ENCODE results near the gene PIK3C3. TPM values are rescaled to one million over a fixed set of nuclear protein-coding genes. Genes with fewer than 3 reads are reported as not detected.

PIK3C3 gene
- polyA plus RNA-seq, 1 of the 3 experiments (the other 2 are of a cell fraction) = 26.9 TPM

- Histone ChIP-seq H3F3A (replicated peaks; ENCODE audit: insufficient read depth) (peaks cover 4% of the 10 kb centered on the region), H3K27ac (ENCODE audit: low read depth in 2 of 2, low read length in 1 of 2) (peak overlapping the region in 1 of 2 experiments; percentile 0; a peak in 1 of 4 replicates), H3K4me3 (ENCODE audit: low read depth in 2 of 2, low read length in 1 of 2) (no peak overlapping the region), H3K27me3 (ENCODE audit: insufficient read depth) (no peaks in the 10 kb centered on the region), H4K20me1 (ENCODE audit: insufficient read depth) (0 out of 2 replicates have a peak, but pooled peaks cover 8% of the 10 kb centered on the region), H3K4me1 (ENCODE audit: control insufficient read depth in 1 of 2, insufficient read depth in 2 of 2, low read depth in 1 of 2, low read length in 1 of 2) (no peaks in the 10 kb centered on the region; a peak in 2 of 4 replicates), H3K79me2 (ENCODE audit: insufficient read depth) (peaks cover 54% of the 10 kb centered on the region), H3K36me3 (replicated peaks in 1 of 2; ENCODE audit: control insufficient read depth in 1 of 2, insufficient read depth in 2 of 2, low read length in 1 of 2) (peaks cover 38 to 46% of the 10 kb centered on the region in 2 experiments), H3K9ac (no peak overlapping the region), H2AFZ (ENCODE audit: low read depth) (no peak overlapping the region), H3K4me2 (no peak overlapping the region), H3K9me3 (no peaks in the 10 kb centered on the region), H3K9me2 (no peaks in the 10 kb centered on the region)
- 96% methylated on average over 2 of the region's 2 CpGs for WGBS (ENCODE audit: low lambda C conversion rate)
- ChIA-PET POLR2A (no interaction called here), CTCF (interaction anchor here (1.4 kb wide), 1 partner anchor 11 kb away, joined by 3 read pairs; no protein-coding TSS in a partner anchor)
- no peak for DNase-seq
- TF ChIP-seq NFIC (IDR thresholded peaks at IDR 0.05; ENCODE audit: borderline replicate concordance) = no peak
- TF ChIP-seq MXI1 (IDR thresholded peaks at IDR 0.05; ENCODE audit: low read depth, low read length) = no peak
- no peak for TF ChIP-seq RAD21 (IDR thresholded peaks at IDR 0.05; ENCODE audit: low read length)
- no peak for TF ChIP-seq JUND (IDR thresholded peaks at IDR 0.05)
- TF ChIP-seq, protein P1, sequence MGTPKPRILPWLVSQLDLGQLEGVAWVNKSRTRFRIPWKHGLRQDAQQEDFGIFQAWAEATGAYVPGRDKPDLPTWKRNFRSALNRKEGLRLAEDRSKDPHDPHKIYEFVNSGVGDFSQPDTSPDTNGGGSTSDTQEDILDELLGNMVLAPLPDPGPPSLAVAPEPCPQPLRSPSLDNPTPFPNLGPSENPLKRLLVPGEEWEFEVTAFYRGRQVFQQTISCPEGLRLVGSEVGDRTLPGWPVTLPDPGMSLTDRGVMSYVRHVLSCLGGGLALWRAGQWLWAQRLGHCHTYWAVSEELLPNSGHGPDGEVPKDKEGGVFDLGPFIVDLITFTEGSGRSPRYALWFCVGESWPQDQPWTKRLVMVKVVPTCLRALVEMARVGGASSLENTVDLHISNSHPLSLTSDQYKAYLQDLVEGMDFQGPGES (IDR thresholded peaks at IDR 0.05; ENCODE audit: low read depth, low read length) = no peak
- no peak for TF ChIP-seq FOXJ3 (CRISPR knock-in tag; IDR thresholded peaks at IDR 0.05)
- no peak for TF ChIP-seq RXRA (IDR thresholded peaks at IDR 0.05; ENCODE audit: borderline replicate concordance, low read depth)
- TF ChIP-seq FOSL2 (IDR thresholded peaks at IDR 0.05; ENCODE audit: borderline replicate concordance, low read depth) = no peak
- no peak for TF ChIP-seq FOXM1 (IDR thresholded peaks at IDR 0.05; ENCODE audit: low read depth)
- no peak for TF ChIP-seq CHD2 (IDR thresholded peaks at IDR 0.05; ENCODE audit: low read length, partially characterized antibody)
- no peak for TF ChIP-seq NRF1 (IDR thresholded peaks at IDR 0.05; ENCODE audit: low read depth, low read length)
- no peak for TF ChIP-seq TAF1 (IDR thresholded peaks at IDR 0.05; ENCODE audit: borderline replicate concordance, low read depth, low read length)
- TF ChIP-seq, protein P2, sequence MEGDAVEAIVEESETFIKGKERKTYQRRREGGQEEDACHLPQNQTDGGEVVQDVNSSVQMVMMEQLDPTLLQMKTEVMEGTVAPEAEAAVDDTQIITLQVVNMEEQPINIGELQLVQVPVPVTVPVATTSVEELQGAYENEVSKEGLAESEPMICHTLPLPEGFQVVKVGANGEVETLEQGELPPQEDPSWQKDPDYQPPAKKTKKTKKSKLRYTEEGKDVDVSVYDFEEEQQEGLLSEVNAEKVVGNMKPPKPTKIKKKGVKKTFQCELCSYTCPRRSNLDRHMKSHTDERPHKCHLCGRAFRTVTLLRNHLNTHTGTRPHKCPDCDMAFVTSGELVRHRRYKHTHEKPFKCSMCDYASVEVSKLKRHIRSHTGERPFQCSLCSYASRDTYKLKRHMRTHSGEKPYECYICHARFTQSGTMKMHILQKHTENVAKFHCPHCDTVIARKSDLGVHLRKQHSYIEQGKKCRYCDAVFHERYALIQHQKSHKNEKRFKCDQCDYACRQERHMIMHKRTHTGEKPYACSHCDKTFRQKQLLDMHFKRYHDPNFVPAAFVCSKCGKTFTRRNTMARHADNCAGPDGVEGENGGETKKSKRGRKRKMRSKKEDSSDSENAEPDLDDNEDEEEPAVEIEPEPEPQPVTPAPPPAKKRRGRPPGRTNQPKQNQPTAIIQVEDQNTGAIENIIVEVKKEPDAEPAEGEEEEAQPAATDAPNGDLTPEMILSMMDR (IDR thresholded peaks at IDR 0.05) = no peak
- no peak for TF ChIP-seq GABPA (IDR thresholded peaks at IDR 0.05; ENCODE audit: low read depth)
Measured at GRCh38 chr18:41982942-41983660, 28.1 kb downstream of the PIK3C3 start.

DNA sequence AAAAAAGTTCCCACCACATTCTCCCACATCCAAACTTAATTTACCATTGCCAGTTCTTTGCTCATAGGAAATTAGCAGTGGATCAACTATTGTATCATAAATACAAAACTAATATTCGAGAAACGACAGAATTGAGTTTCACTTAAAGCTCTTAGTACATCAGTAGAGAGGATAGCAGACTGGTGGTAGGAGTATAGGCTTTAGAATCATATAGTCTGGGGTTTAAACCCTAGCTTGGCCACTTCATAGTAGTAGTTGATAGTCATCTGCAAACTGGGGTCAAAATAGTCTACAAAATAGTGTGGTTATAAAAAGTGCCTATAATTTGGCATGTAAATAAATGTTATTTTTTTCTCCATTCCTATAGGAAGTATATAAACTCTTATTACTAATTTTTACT, 30.9 kb downstream of the PIK3C3 start:
- Histone ChIP-seq H3K4me2 (no peak overlapping the region), H3K9me3 (no peaks in the 10 kb centered on the region), H3K27ac (ENCODE audit: low read depth in 2 of 2, low read length in 1 of 2) (no peak overlapping the region), H3K9ac (no peak overlapping the region), H3K36me3 (replicated peaks in 1 of 2; ENCODE audit: control insufficient read depth in 1 of 2, insufficient read depth in 2 of 2, low read length in 1 of 2) (peaks cover 61 to 63% of the 10 kb centered on the region in 2 experiments), H3K4me1 (ENCODE audit: control insufficient read depth in 1 of 2, insufficient read depth in 2 of 2, low read depth in 1 of 2, low read length in 1 of 2) (no peaks in the 10 kb centered on the region; a peak in 2 of 4 replicates), H3F3A (replicated peaks; ENCODE audit: insufficient read depth) (peaks cover 4% of the 10 kb centered on the region), H2AFZ (ENCODE audit: low read depth) (no peak overlapping the region), H3K9me2 (no peaks in the 10 kb centered on the region), H3K4me3 (ENCODE audit: low read depth in 2 of 2, low read length in 1 of 2) (no peak overlapping the region), H4K20me1 (ENCODE audit: insufficient read depth) (0 out of 2 replicates have a peak, but pooled peaks cover 8% of the 10 kb centered on the region), H3K79me2 (ENCODE audit: insufficient read depth) (peaks cover 53% of the 10 kb centered on the region), H3K27me3 (ENCODE audit: insufficient read depth) (no peaks in the 10 kb centered on the region)
- POLR2A ChIA-PET = no interaction called here
- no peak for DNase-seq
- 98% methylated on average over 2 of the region's 2 CpGs for WGBS (ENCODE audit: low lambda C conversion rate)
- TF ChIP-seq MEF2A (IDR thresholded peaks at IDR 0.05; ENCODE audit: borderline replicate concordance, low read depth) (no peak), USF2 (IDR thresholded peaks at IDR 0.05; ENCODE audit: borderline replicate concordance, low read depth, low read length) (no peak), MXI1 (IDR thresholded peaks at IDR 0.05; ENCODE audit: low read depth, low read length) (no peak)
- TF ChIP-seq, protein P2 (IDR thresholded peaks at IDR 0.05) = no peak
- CTCF ChIA-PET = interaction anchor here (1.1 to 2.6 kb wide), 2 partner anchors 10 to 42 kb away, joined by 3 to 10 read pairs; no protein-coding TSS in a partner anchor

Data from SK-N-SH (cell line).